GM23338 (cell line): ENCODE results near the gene KCNJ13. TPM values are rescaled to one million over a fixed set of nuclear protein-coding genes. Genes with fewer than 3 reads are reported as not detected.

Experiments used
- ATAC-seq: fragments of 200-7000 bp; cut with Tn5 transposase; 3 replicates; pipeline ENCODE4 v1.9.1; 2020
- DNase-seq: peaks from one replicate; pipeline ENCODE4 v3.0.0-alpha.2; 2015; ENCODE audit warnings: low spot score
- H2AFZ ChIP-seq: fragments of 200-600 bp; sonication (generic); 2 replicates; pipeline ENCODE4 v1.8.0; 2016; ENCODE audit warnings: antibody characterized with exemption, mild to moderate bottlenecking, moderate library complexity
- H3F3A ChIP-seq: fragments of 200-600 bp; sonication (generic); replicated peaks from 2 replicates; pipeline ENCODE4 v1.8.0; 2017; ENCODE audit warnings: antibody characterized with exemption, mixed run types, low read depth
- H3K27ac ChIP-seq: fragments of 200-600 bp; sonication (generic); 2 replicates; pipeline ENCODE4 v1.6.1; 2016; ENCODE audit warnings: low read depth
- H3K27me3 ChIP-seq: fragments of 200-600 bp; sonication (generic); 2 replicates; pipeline ENCODE4 v1.8.0; 2016; ENCODE audit warnings: mild to moderate bottlenecking, mixed run types, moderate library complexity; ENCODE audit not compliant: insufficient read depth
- H3K36me3 ChIP-seq: fragments of 200-600 bp; sonication (generic); 2 replicates; pipeline ENCODE4 v1.8.0; 2016; ENCODE audit warnings: mild to moderate bottlenecking; ENCODE audit not compliant: insufficient read depth
- H3K4me1 ChIP-seq: fragments of 200-600 bp; sonication (generic); 2 replicates; pipeline ENCODE4 v1.8.0; 2016; ENCODE audit warnings: mild to moderate bottlenecking, moderate library complexity; ENCODE audit not compliant: insufficient read depth
- H3K4me2 ChIP-seq: fragments of 200-600 bp; sonication (generic); 2 replicates; pipeline ENCODE4 v1.7.1; 2017; ENCODE audit warnings: mixed run types
- H3K4me3 ChIP-seq: fragments of 200-600 bp; sonication (generic); 2 replicates; pipeline ENCODE4 v1.6.1; 2016; ENCODE audit warnings: mixed run types
- H3K79me2 ChIP-seq: fragments of 200-600 bp; sonication (generic); replicated peaks from 2 replicates; pipeline ENCODE4 v1.8.0; 2017; ENCODE audit warnings: mild to moderate bottlenecking; ENCODE audit not compliant: insufficient read depth
- H3K9me2 ChIP-seq: fragments of 200-600 bp; sonication (generic); 2 replicates; pipeline ENCODE4 v1.8.0; 2017; ENCODE audit not compliant: insufficient read depth
- H4K20me1 ChIP-seq: fragments of 200-600 bp; sonication (generic); replicated peaks from 2 replicates; pipeline ENCODE4 v1.8.0; 2017; ENCODE audit warnings: mild to moderate bottlenecking; ENCODE audit not compliant: insufficient read depth
- H3K27ac Mint-ChIP-seq: 2 replicates; pipeline ENCODE4 v1.8.0; 2020; ENCODE audit warnings: inconsistent platforms, mild to moderate bottlenecking, moderate library complexity, mixed read lengths
- H3K27me3 Mint-ChIP-seq: 3 replicates; pipeline ENCODE4 v1.8.0; 2022; ENCODE audit warnings: low read depth, mild to moderate bottlenecking, moderate library complexity, mixed read lengths, inconsistent platforms; ENCODE audit not compliant: insufficient read depth, poor library complexity
- H3K36me3 Mint-ChIP-seq: 3 replicates; pipeline ENCODE4 v1.8.0; 2021; ENCODE audit warnings: low read depth, mild to moderate bottlenecking, inconsistent platforms, moderate library complexity, mixed read lengths
- H3K4me1 Mint-ChIP-seq: 3 replicates; pipeline ENCODE4 v1.8.0; 2020; ENCODE audit warnings: mild to moderate bottlenecking, inconsistent platforms, mixed read lengths
- H3K4me3 Mint-ChIP-seq: 3 replicates; pipeline ENCODE4 v1.8.0; 2021; ENCODE audit warnings: moderate library complexity, mild to moderate bottlenecking, inconsistent platforms, mixed read lengths
- H3K9me3 Mint-ChIP-seq: 3 replicates; pipeline ENCODE4 v1.8.0; 2020; ENCODE audit warnings: moderate library complexity, mild to moderate bottlenecking, inconsistent platforms, mixed read lengths
- ETS1 ChIP-seq: IDR thresholded peaks from 2 replicates; pipeline ENCODE4 v1.6.1; 2016; ENCODE audit warnings: antibody characterized with exemption
- EZH2phosphoT487 ChIP-seq: fragments of 200-600 bp; sonication (generic); IDR thresholded peaks from one replicate; pipeline ENCODE4 v1.8.1; 2018; ENCODE audit warnings: antibody characterized with exemption; ENCODE audit not compliant: unreplicated experiment
- NANOG ChIP-seq: IDR thresholded peaks from 2 replicates; pipeline ENCODE4 v1.6.1; 2016; ENCODE audit warnings: antibody characterized with exemption, borderline replicate concordance
- REST ChIP-seq: IDR thresholded peaks from one replicate; pipeline ENCODE4 v1.6.1; 2018; ENCODE audit warnings: antibody characterized with exemption; ENCODE audit not compliant: unreplicated experiment
- ZNF114 ChIP-seq: fragments of 250-450 bp; sonication (Bioruptor Pico); IDR thresholded peaks from 2 replicates; pipeline ENCODE4 v1.5.0; 2020; ENCODE audit warnings: mild to moderate bottlenecking, moderate library complexity
- ZNF331 ChIP-seq: fragments of 250-450 bp; sonication (Bioruptor Pico); IDR thresholded peaks from 2 replicates; pipeline ENCODE4 v1.5.0; 2020; ENCODE audit warnings: low read depth, mild to moderate bottlenecking, moderate library complexity
- polyA plus RNA-seq: library from polyadenylated mRNA; unstranded; fragments of >200 nt; fragmentation: Nextera tagmentation; extraction: Ambion mirVana; gene quantifications from 2 replicates; pipeline ENCODE4 v1.2.1, GENCODE V29; 2016
- total RNA-seq: library from RNA; depleted of rRNA; stranded (reverse); fragments of >200 nt; shearing (Covaris generic); gene quantifications from 2 replicates; pipeline ENCODE4 v1.2.3, GENCODE V29; 2014
- TF ChIP-seq, protein P1 (sequence below): fragments of 250-450 bp; sonication (Bioruptor Pico); IDR thresholded peaks from 2 replicates; pipeline ENCODE4 v1.5.0; 2020; ENCODE audit warnings: mild to moderate bottlenecking, moderate library complexity

KCNJ13 gene
- total and polyA plus RNA-seq, 2 experiments from 2014 or later: 0.37 TPM; not detected in 1

GRCh38 chr2:232741972-232742371 is 34.4 kb downstream of the KCNJ13 start (continued):
- TF ChIP-seq, protein P1, sequence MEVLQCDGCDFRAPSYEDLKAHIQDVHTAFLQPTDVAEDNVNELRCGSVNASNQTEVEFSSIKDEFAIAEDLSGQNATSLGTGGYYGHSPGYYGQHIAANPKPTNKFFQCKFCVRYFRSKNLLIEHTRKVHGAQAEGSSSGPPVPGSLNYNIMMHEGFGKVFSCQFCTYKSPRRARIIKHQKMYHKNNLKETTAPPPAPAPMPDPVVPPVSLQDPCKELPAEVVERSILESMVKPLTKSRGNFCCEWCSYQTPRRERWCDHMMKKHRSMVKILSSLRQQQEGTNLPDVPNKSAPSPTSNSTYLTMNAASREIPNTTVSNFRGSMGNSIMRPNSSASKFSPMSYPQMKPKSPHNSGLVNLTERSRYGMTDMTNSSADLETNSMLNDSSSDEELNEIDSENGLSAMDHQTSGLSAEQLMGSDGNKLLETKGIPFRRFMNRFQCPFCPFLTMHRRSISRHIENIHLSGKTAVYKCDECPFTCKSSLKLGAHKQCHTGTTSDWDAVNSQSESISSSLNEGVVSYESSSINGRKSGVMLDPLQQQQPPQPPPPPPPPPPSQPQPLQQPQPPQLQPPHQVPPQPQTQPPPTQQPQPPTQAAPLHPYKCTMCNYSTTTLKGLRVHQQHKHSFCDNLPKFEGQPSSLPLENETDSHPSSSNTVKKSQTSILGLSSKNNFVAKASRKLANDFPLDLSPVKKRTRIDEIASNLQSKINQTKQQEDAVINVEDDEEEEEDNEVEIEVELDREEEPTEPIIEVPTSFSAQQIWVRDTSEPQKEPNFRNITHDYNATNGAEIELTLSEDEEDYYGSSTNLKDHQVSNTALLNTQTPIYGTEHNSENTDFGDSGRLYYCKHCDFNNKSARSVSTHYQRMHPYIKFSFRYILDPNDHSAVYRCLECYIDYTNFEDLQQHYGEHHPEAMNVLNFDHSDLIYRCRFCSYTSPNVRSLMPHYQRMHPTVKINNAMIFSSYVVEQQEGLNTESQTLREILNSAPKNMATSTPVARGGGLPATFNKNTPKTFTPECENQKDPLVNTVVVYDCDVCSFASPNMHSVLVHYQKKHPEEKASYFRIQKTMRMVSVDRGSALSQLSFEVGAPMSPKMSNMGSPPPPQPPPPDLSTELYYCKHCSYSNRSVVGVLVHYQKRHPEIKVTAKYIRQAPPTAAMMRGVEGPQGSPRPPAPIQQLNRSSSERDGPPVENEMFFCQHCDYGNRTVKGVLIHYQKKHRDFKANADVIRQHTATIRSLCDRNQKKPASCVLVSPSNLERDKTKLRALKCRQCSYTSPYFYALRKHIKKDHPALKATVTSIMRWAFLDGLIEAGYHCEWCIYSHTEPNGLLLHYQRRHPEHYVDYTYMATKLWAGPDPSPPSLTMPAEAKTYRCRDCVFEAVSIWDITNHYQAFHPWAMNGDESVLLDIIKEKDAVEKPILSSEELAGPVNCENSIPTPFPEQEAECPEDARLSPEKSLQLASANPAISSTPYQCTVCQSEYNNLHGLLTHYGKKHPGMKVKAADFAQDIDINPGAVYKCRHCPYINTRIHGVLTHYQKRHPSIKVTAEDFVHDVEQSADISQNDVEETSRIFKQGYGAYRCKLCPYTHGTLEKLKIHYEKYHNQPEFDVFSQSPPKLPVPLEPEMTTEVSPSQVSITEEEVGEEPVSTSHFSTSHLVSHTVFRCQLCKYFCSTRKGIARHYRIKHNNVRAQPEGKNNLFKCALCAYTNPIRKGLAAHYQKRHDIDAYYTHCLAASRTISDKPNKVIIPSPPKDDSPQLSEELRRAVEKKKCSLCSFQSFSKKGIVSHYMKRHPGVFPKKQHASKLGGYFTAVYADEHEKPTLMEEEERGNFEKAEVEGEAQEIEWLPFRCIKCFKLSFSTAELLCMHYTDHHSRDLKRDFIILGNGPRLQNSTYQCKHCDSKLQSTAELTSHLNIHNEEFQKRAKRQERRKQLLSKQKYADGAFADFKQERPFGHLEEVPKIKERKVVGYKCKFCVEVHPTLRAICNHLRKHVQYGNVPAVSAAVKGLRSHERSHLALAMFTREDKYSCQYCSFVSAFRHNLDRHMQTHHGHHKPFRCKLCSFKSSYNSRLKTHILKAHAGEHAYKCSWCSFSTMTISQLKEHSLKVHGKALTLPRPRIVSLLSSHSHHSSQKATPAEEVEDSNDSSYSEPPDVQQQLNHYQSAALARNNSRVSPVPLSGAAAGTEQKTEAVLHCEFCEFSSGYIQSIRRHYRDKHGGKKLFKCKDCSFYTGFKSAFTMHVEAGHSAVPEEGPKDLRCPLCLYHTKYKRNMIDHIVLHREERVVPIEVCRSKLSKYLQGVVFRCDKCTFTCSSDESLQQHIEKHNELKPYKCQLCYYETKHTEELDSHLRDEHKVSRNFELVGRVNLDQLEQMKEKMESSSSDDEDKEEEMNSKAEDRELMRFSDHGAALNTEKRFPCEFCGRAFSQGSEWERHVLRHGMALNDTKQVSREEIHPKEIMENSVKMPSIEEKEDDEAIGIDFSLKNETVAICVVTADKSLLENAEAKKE (CRISPR knock-in tag): no peak
- no peak for TF ChIP-seq ETS1
- no peak for TF ChIP-seq NANOG

- Histone ChIP-seq H3K4me3 (no peak overlapping the region), H2AFZ (no peak overlapping the region), H3F3A (no peaks in the 10 kb centered on the region), H3K9me2 (no peaks in the 10 kb centered on the region), H3K27ac (no peak overlapping the region), H3K27me3 (no peaks in the 10 kb centered on the region), H3K79me2 (peaks cover 6% of the 10 kb centered on the region), H3K36me3 (peaks cover 4% of the 10 kb centered on the region; the same call in 1 of the 2 replicates), H3K4me2 (no peak overlapping the region), H4K20me1 (peaks cover 7% of the 10 kb centered on the region; the same call in 1 of the 2 replicates), H3K4me1 (no peaks in the 10 kb centered on the region)
- DNase-seq: no peak
- no peaks in the 10 kb centered on the region; the same call in 2 of the 3 replicates for H3K4me1 Mint-ChIP-seq
- H3K27ac Mint-ChIP-seq: no peak overlapping the region
- ATAC-seq: no peak
- H3K36me3 Mint-ChIP-seq: peaks cover 7% of the 10 kb centered on the region; the same call in 2 of the 3 replicates
- no peaks in the 10 kb centered on the region for H3K9me3 Mint-ChIP-seq
- peaks cover 4% of the 10 kb centered on the region for H3K27me3 Mint-ChIP-seq
- no peak overlapping the region for H3K4me3 Mint-ChIP-seq
- TF ChIP-seq REST (no peak), EZH2phosphoT487 (no peak), NANOG (no peak), ZNF114 (CRISPR knock-in tag) (no peak), ZNF331 (no peak)
Measured at GRCh38 chr2:232741294-232741693, 35.1 kb downstream of the KCNJ13 start.
